Activated CD8-positive, alpha-beta memory T cell treated with anti-CD3 and anti-CD28 coated beads, Interleukin-2, amount 50 U/mL, for 24 hours (primary cell): ENCODE results near the gene OSTM1.

Source experiments
- DNase-seq: peaks from one replicate; pipeline ENCODE4 v3.0.0-alpha.2; 2020; ENCODE audit errors: extremely low read depth

Gene OSTM1, protein sequence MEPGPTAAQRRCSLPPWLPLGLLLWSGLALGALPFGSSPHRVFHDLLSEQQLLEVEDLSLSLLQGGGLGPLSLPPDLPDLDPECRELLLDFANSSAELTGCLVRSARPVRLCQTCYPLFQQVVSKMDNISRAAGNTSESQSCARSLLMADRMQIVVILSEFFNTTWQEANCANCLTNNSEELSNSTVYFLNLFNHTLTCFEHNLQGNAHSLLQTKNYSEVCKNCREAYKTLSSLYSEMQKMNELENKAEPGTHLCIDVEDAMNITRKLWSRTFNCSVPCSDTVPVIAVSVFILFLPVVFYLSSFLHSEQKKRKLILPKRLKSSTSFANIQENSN

DNA sequence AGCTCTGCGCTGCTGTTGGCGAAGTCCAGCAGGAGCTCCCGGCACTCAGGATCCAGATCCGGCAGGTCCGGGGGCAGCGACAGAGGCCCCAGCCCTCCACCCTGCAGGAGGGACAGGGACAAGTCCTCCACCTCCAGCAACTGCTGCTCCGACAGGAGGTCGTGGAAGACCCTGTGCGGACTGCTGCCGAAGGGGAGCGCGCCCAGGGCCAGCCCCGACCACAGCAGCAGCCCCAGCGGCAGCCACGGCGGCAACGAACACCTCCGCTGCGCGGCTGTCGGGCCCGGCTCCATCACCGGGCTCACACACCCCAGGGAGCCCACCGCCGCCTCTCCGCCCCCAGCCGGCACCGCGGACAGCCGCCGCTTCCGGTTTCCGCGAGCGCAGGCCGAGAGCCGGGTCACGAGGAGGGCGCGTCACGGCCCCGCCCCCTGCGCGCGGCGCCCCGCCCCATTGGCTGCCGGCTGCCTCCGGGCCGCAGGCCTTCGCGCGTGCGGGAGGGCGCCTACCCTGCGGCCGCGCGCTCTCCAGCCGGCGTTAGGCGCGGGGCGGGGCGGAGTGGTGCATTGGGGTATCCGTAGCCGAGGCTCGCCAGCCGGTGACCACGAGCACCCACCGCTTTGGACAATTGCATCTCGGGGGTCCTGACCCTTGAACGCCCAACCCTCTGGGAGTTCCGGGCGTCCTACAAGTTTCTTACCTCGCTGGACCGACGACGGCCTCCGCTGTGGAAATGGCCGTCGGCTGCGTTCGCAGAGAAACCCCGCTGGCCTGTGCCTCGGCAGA lies at the start of gene OSTM1:
Gene OSTM1 (minus strand): TSS at position 383 of the 786 bp plus-strand sequence. CDS start 90 bp downstream, at position 293.
- peak; percentile 73 for DNase-seq

DNA sequence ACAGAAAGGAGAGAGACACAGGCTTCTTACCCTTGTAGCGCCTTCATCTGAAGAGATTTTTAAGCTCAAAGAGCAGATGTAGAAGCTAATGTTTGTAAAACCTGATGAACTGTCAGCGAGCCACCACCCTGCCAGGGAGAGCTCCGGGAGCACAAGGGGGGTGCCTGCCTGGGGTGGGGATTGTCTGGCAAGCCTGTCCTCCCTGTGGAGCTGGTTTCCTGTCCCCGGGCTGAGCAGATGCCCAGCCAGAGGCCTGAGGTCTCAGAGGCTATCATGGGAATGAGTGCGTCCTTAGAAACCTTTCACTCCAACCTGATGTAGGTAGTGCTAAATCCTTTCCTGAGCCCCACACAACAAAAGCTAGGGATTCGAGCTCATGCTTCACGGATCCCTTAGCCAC lies 49.4 kb upstream of the OSTM1 start:
- DNase-seq, result no peak

DNA sequence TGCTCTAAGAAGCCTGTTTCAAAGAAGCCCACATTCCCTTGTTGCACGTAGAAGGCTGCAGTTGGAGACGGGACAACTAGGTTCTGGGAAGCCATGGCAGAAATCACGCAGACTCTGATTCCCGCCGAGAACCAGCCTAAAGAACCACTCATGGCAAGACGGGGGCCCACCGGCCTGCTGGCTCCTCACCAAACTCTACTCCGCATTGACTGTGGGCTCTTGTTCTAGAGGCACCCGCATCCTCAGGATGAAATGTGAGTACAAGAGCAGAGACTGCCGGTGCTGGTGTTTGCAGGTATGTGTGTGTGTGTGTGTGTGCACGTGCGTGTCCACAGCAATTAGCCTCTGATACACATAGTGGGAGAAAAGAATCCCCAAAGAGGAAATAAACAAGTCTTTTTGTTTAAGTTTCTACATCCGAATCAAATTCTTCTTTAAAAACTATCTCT lies 49.0 kb upstream of the OSTM1 start:
- no peak for DNase-seq

DNA sequence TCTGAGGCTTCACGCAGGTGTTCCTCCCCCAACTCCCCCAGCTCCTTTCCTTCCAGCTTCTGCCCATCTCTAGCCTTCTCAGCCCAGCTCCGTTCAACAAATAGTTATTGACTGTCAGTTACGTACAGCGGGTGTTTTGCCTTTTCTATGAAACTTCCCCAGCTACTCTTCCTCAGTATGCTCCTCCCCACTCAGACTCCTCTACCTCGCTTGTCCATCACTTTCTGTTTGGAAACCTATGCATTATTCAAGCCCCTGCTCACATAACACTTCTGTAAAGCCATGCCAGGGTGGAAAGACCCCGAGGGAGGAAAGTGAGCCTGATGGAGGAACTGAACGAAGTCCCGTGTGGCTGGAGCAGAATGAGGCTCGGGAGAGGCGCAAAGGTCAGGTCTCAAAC lies 47.1 kb upstream of the OSTM1 start:
- DNase-seq, result no peak

DNA sequence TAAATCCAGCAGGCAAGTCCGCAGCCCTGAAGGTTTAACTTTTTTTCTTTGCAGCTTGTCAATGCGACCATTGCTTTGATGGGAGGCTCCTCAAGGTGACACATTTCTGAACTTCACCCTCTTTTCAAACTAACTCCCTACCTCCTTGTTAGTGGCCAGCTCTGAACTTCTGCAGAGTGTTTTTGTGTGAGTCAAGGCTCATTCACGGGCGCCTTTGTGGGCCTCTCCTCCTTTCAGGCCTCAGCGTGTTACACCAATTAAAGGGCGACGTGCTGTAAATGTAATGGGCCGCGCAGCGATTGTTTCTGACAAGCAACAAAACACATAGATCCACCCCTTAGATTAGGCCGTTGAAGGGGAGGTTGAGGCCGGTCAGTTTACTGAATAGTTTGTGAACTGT lies 45.8 kb upstream of the OSTM1 start:
- no peak for DNase-seq

DNA sequence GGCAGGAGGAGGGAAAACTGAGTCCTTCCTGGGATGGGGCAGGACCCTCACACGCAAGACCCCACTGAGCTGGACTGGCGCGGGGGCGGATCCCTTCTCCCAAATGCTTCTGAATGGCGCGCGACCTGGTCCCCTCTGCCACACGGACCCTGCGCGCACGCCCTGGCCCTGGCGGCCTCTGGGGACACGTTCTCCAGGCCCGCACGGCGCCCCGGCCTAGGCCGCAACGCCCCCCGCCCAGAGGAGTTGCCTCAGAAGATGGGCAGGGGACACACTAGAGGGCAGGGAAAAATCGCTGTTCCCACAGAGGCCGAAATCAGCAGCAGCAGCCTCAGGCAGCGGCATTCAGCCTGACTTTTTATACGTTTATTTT lies 45.2 kb upstream of the OSTM1 start:
- no peak for DNase-seq

DNA sequence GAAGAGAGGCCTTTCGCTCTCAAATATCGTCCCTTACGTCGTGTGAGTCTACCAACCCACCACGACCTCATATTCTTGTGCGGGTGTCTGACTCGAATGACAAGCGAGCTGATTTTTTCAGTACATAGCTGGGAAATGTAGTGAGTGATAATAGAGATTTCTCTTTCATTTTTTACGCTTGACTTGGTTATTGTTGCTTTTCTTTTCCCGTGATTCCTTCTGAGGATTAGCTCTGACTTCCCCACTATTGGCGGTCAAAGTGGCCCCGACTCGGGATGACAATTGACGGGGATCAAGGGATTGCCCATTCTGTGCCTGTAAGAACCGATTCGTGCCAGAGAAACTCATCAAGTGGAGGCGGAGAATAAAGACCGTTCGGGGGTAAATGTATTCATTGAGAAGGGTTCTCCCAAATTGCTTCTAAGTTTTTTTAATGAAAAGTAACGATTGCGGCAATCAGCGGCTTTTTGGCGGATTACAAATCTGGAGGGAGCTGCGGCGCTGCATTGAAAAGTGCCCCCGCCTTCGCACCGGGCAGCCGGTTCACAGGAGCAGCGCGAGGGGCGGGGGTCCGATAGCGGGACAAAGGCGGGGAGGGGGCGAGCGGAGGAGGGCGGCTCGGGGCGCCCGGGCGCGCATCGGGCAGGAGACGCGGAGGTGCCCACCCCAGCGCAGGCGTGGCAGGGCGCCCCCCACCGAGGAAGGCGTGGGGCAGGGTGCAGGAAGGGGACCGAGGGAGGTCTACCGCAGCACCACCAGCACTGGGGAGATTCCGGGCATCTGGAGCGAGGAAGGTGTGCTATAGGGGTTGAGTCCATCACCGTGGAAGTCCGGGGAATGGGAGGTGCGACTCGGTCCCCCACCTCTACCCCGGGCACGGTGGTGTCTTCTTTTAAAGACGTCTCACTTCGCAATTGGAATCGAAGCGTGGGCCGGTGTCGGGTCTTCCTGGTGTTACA lies 44.5 kb upstream of the OSTM1 start:
- DNase-seq, result no peak

DNA sequence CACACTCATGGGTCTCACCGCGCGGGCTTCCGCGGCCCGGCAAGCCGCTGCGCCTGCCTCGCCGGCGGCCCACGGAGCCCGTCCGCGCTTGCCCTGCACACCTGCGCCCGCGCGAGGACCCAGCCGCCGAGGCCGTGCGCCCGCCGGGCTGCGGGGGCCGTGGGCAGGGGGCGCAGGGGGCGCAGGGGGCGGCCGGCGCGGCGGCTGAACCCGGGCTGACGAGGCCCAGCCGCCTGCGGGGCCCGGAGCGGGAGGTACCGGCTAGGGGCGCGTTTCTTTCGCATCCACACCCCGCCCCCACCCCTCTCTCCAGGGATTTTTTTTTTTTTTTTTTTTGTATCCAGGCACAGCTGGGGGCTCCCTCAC lies 43.8 kb upstream of the OSTM1 start:
- DNase-seq, result no peak

DNA sequence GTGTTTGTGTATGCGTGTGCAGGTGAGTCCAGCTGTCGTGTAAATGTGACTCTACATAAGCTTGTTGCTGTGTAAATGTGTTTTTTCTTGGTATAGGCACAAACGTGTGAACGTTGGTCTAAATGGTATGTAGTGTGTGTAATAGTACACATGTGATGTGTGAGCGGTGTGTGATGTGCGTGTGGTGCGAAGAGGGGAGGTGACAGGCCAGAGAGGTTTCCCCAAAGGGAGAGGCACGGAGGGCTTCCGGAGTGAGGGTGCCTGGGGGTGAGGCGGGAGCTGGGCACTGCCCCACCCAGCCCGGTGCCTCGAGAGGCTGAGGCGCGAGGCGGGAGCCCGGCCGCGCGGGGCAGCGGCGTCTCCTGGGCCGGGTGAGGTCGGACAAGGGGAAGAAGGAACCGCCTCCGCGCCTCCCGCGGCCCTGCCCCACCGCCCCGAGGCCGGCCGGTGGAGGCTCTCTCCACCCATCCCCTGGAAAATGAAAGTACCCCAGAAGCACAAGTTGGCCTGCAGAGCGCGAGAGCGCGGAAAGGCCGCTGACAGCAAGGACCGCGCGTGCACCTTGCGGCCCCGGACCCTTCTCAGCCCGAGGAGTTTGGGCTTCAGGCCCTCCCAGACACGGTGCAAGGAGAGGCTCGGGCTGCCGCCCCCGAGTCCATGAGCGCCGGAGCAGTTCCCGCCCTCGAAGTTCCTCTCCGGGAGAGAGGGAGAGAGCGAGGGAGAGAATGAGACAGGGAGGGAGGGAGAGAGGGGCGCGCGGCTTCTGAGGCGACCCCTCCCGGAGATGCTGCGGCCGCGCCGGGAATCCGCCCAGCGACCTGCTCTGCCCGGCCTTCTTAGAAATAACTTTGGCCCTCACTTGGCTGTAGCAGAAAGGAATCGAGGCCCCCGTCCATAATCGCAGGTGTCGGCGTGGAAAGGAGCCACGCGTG lies 43.2 kb upstream of the OSTM1 start:
- DNase-seq, result no peak

DNA sequence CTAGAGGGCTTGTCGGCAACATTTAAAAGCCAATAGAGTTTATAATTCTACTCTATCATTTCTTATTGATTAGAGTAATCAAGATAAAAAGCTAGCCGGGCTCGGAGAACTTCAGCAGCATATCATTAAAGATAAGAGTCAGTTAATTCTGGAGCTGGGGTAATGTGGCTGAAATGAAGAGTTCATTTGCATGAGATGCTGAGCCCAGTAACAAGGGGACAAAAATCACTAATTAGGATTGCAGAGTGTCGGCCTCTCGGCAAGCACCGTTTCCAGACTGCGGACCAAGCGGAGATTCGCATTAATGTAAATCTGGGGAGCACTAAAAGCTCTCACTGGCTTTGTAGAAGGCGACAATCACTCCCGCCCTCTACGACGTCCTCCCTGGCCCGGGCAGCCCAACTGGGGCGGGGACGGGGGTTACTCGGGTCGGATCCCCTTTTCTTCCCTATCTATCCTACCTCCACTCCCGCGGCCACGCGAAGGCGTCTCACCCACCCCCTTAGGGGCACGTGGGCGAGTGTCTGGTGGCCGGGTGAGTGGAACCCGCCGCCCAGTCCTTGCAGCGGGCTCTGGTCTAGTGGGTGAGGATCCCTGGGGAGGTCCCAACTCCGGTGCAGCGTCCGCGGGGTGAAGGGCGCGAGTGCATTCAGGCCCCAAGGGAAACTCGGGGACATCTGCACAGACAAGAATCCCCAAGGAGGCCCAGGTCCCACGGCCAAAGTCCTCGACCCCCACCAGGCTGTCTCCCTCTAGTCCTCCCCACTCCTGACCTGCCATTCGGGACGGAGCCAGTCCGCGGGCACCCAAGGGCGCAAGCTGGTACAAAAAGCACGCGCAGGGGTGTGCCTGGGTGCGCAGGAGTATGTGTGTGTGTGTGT lies 42.2 kb upstream of the OSTM1 start:
- DNase-seq, result no peak

DNA sequence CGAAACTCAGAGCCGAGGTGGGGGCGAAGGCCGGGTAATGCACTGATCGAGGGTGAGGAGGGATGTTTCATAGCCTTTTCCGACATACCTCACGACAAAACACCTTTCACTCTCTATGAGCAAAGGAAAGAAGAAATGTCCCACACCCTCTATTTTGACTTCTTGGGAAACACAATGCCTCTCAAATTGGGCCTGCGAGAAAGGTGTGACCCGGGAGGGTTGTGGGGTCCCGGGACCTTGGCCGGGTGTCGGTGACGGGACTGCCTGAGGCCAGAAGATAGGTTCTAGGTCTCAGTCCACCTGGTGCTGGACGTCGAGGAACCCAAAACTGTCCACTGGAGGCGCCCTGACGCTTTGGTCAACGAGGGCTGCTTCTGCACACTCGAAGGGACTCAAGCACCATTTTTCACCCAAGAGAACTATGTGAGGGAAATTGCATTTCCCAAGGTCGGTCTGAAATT lies 41.1 kb upstream of the OSTM1 start:
- no peak for DNase-seq

DNA sequence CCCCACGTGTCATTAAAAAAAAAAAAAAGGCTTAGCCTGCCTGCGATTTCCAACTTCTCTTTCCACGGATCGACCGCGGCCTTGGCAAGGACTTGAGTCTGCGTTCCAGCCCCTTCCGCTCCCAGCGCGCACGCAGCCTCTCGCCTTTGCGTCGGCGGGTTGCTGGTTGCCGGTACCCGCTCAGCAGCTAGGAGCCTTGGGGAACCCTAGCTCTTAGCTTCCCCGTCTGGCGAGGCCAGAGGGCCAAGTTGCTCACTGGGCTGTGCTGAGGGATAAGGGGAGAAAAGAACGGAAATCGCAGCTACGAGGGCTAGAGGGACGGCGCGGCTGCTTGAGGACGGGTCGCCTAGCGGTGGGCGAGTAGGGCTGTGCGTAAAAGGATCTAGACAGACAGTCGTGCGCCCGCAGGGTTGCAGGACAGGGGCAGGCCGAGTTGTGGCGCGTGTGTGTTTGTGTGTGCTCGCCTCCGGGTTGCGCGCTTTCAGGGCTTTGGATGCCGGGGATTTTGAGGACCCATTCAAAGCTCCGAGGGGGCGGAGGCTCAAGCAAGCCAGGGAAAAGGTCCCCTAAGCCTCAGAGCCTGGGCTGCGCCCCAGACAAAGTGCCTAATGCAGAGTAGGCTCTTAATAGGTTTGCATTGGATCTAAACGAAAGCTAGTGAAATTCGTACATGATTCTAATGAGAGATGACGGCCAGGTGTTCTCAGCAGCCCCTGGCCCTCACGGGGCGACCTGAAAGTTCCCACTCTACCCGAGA lies 40.5 kb upstream of the OSTM1 start:
- no peak for DNase-seq

DNA sequence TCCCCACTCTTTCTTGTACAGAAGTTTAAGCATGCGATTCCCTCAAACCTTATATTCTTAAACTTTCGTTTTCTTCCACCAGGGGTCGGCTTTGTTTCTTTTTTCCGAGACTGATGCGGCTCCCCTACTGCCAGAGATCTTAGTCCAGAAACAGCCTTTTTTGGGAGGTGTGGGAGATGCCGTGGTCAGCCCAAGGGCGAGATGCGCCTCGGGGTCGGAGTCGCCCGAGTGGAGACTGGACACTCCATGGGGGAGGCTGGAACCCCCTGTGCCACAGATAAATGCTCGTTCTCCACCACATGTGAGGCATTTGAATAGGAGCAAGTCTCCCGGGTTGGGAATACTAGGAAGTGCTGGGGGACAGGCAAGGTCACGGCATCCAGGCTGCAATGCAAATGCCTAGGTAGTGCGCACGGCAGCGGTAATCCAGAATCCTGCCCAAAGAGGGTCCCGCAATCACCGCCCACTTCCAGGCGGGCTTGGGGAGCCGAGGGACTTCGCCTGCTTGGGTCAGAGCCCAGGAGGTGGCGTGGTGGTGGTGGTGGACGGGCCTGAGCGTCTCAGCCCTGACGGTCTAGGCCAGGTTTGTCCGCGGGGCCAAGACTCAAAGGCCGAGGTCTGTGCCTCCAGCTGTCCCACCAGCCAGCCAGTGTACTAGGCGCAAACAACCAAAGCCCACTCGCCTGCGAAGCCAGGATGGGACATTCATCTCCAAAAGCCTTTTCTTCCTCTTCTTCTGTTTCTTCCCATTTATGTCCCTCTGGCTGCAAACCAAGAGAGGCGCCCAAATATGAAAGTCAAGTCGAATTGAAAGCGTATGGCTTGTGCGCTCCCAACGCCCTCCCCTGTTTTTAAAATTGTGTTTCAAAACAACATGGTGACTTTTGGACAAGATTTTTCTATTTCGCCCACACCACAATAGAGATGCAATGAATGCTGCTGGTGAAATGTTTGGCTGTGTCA lies 39.3 kb upstream of the OSTM1 start:
- DNase-seq, result no peak

DNA sequence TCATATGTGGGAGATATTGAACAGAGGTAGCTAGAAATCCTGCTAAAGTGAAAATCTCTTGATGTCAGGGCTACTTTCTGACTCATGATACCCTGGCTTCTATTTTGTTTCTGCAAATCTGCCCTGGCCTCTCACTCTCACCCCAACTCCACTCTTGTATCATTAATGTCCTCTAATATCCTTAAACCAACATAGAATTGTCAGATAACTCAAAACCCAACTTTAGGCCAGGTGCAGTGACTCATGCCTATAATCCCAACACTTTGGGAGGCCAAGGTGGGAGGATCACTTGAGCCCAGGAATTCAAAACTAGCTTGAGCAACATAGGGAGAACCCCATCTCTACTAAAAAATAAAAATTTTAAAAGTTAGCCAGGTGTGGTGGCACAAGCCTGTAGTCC lies 33.8 kb upstream of the OSTM1 start:
- no peak for DNase-seq

DNA sequence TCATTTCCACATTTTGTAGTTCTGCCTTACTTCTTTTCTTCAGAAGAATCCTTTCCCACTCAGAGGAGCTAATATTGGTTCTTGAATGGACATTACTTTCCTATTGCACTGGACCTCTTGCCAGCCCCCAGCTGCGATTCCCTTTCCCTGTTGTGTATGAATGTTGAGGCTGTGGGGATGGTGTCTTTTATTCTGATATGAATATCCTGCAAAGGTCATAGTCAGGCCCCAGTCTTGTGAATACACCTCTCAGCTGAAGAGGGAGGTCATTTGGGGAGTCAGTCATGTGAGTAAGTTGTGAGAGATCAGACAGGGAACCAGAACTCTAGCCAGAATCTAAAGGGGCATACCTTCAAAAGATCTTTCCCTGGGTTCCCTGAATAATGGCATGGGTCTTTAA lies 32.6 kb upstream of the OSTM1 start:
- no peak for DNase-seq

DNA sequence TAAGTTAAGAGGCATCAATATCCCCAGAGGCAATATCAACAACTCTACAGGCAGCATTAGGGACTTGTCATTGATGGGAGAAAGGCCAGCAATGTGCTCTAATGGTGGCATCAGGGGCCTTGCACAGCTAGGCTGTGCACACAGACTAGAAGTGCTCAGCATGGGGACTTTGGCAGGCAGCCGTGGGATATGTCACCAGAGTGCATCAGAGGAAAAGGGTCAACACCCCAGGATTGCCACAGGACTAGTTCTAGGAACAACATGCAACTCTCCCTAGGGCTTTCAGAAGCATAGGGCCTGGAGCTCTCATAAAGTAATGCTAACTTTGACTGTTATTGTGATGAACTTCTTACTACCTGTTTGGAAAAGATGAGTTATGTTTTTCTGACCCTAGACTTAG lies 32.2 kb upstream of the OSTM1 start:
- no peak for DNase-seq

DNA sequence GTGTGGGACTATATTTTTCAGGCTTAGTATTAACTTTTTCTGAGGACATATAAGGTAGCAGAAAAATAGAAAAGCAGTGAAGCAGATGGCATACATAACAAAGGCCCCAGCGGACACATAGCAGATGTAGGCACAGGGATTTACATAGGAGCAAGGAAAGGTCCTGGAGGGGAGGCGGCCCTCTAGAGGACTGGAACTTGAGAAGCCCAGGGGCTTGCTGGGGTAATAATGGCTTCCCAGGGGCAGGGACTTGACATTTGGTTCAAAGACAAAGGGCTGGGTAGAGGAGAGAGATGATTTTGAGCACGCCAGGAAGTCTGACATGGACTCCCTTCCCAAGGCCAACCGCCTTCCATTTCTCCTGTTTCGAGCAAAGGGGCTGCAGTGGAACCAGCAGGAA lies 31.7 kb upstream of the OSTM1 start:
- no peak for DNase-seq

DNA sequence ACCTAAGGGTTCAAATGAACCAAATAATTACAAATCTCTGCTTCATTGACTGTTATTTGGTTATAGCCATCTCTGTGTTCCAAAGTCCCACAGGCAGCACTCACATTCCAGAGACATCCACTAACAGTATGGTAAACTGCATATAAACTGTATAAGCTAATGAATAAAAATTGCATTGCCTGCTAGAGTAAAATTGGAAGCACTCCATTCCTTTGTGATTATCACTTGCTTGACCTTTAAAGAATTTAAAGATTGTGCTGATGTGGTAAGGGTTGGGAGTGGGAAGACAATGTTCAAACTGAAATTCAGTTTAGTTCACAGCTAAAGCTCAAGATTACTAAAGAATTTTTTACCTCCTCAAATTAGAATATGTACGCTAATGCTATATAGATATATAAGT lies 31.0 kb upstream of the OSTM1 start:
- DNase-seq, result no peak
